ENCODE data around the gene MMEL1. TPM values are rescaled to one million over a fixed set of nuclear protein-coding genes. Genes with fewer than 3 reads are reported as not detected.

Gene MMEL1
- polyA plus RNA-seq, 2 of the 4 experiments (the other 2 are of a cell fraction), result not detected

GRCh38 chr1:2630498-2631135 is 2.2 kb downstream of the MMEL1 start:
- TF ChIP-seq MAZ (IDR thresholded peaks at IDR 0.05; ENCODE audit: borderline replicate concordance, low read depth, low read length) (no peak), HOXB13 (CRISPR knock-in tag; IDR thresholded peaks at IDR 0.05; ENCODE audit: low read depth) (no peak), BCL3 (IDR thresholded peaks at IDR 0.05) (no peak), RAD21 (conservative IDR thresholded peaks at IDR 0.05 in 1 of 2, IDR thresholded peaks at IDR 0.05 in 1 of 2) (no peak), MYC (IDR thresholded peaks at IDR 0.05; ENCODE audit: borderline replicate concordance, low read length) (no peak), SMC3 (IDR thresholded peaks at IDR 0.05) (no peak), HEYL (CRISPR knock-in tag; IDR thresholded peaks at IDR 0.05) (no peak), KDM5A (IDR thresholded peaks at IDR 0.05) (no peak), EHF (CRISPR knock-in tag; IDR thresholded peaks at IDR 0.05) (no peak), POLR2A (IDR thresholded peaks at IDR 0.05; ENCODE audit: low read length) (no peak)
- POLR2A ChIA-PET, result no interaction called here
- H3K4me2 ChIP-seq, result no peak overlapping the region
- no peak for FAIRE-seq
- no peaks in the 10 kb centered on the region for H3K9me3 ChIP-seq
- CTCF ChIA-PET, result no interaction called here
- H3K4me3 ChIP-seq, result no peak overlapping the region
- DNase-seq (ENCODE audit: low read depth in 1 of 2, low spot score in 1 of 2), result no peak
- no peak for ATAC-seq
- no peak overlapping the region for H3K27ac ChIP-seq
- no peaks in the 10 kb centered on the region for H3K4me1 ChIP-seq
- WGBS (ENCODE audit: missing lambda C conversion rate), result 81% methylated on average over 35 of the region's 35 CpGs

- Histone ChIP-seq H3K9me3 (no peaks in the 10 kb centered on the region), H3K27ac (no peak overlapping the region), H3K4me1 (no peaks in the 10 kb centered on the region), H3K4me3 (no peak overlapping the region), H3K4me2 (no peak overlapping the region)
- ATAC-seq (no peak; a peak in 1 of 6 replicates), DNase-seq (ENCODE audit: low read depth in 1 of 2, low spot score in 1 of 2) (no peak), FAIRE-seq (no peak)
- CTCF ChIA-PET, result interaction anchor here (0.7 kb wide), 1 partner anchor 10 kb away, joined by 3 read pairs; no protein-coding TSS in a partner anchor
- no peak for TF ChIP-seq CBX2 (IDR thresholded peaks at IDR 0.05; ENCODE audit: borderline replicate concordance, low read depth)
- TF ChIP-seq SREBF2 (IDR thresholded peaks at IDR 0.05), result no peak
- no peak for TF ChIP-seq HEYL (CRISPR knock-in tag; IDR thresholded peaks at IDR 0.05)
- TF ChIP-seq HOXB13 (CRISPR knock-in tag; IDR thresholded peaks at IDR 0.05; ENCODE audit: low read depth), result no peak
- no peak for TF ChIP-seq PBX3 (IDR thresholded peaks at IDR 0.05)
- TF ChIP-seq KDM5A (IDR thresholded peaks at IDR 0.05), result no peak
- no peak for TF ChIP-seq RARB (CRISPR knock-in tag; IDR thresholded peaks at IDR 0.05)
- TF ChIP-seq HOXB5 (CRISPR knock-in tag; IDR thresholded peaks at IDR 0.05), result no peak
- POLR2A ChIA-PET, result no interaction called here
- WGBS (ENCODE audit: missing lambda C conversion rate), result 76% methylated on average over 8 of the region's 23 CpGs
These were observed 3.0 kb downstream of the MMEL1 start for GRCh38 chr1:2629627-2630497.

GRCh38 chr1:2628933-2629626 is 3.7 kb downstream of the MMEL1 start:
- FAIRE-seq, result no peak
- no CpG with 5 or more reads among the region's 64 CpGs for WGBS (ENCODE audit: missing lambda C conversion rate)
- ATAC-seq, result peak in 1 of 2 experiments; percentile 42; a peak in 2 of 6 replicates
- no peaks in the 10 kb centered on the region for H3K4me1 ChIP-seq
- no peak for DNase-seq (ENCODE audit: low read depth in 1 of 2, low spot score in 1 of 2)
- ChIA-PET CTCF (interaction anchor here (0.7 kb wide), 1 partner anchor 11 kb away, joined by 3 read pairs; no protein-coding TSS in a partner anchor), POLR2A (no interaction called here)
- H3K9me3 ChIP-seq, result no peaks in the 10 kb centered on the region
- H3K4me3 ChIP-seq, result no peak overlapping the region
- peak overlapping the region; percentile 45; the same call in 2 of the 3 replicates for H3K4me2 ChIP-seq
- H3K27ac ChIP-seq, result no peak overlapping the region
- TF ChIP-seq PBX3 (IDR thresholded peaks at IDR 0.05) (no peak), USF2 (IDR thresholded peaks at IDR 0.05) (no peak), RAD21 (conservative IDR thresholded peaks at IDR 0.05 in 1 of 2, IDR thresholded peaks at IDR 0.05 in 1 of 2) (no peak), CBX2 (IDR thresholded peaks at IDR 0.05; ENCODE audit: borderline replicate concordance, low read depth) (no peak), RCOR1 (IDR thresholded peaks at IDR 0.05; ENCODE audit: low read depth, low read length) (no peak), CTCF (IDR thresholded peaks at IDR 0.05) (no peak), RNF2 (IDR thresholded peaks at IDR 0.05; ENCODE audit: borderline replicate concordance, low read depth) (no peak), FOXS1 (CRISPR knock-in tag; IDR thresholded peaks at IDR 0.05) (no peak), MAX (IDR thresholded peaks at IDR 0.05) (no peak)
